Loucy (cell line): ENCODE results near the gene CHN1.

Experiments
- H2AFZ ChIP-seq: fragments of 200-600 bp; sonication (generic); 2 replicates; pipeline ENCODE4 v1.6.0; 2016; ENCODE audit warnings: antibody characterized with exemption, mild to moderate bottlenecking, low read length, moderate library complexity
- H3F3A ChIP-seq: fragments of 200-600 bp; 2 replicates; pipeline ENCODE4 v1.6.0; 2016; ENCODE audit warnings: antibody characterized with exemption, low read depth, mild to moderate bottlenecking
- H3K27me3 ChIP-seq: fragments of 200-600 bp; sonication (generic); 2 replicates; pipeline ENCODE4 v1.6.1; 2014; ENCODE audit warnings: low read length, mild to moderate bottlenecking; ENCODE audit not compliant: insufficient read depth, poor library complexity, severe bottlenecking
- H3K36me3 ChIP-seq: fragments of 200-600 bp; sonication (generic); 2 replicates; pipeline ENCODE4 v1.6.1; 2016; ENCODE audit warnings: low read length; ENCODE audit not compliant: insufficient read depth
- H3K4me1 ChIP-seq: fragments of 200-600 bp; sonication (generic); 2 replicates; pipeline ENCODE4 v1.5.1; 2014; ENCODE audit warnings: low read length, mild to moderate bottlenecking; ENCODE audit not compliant: insufficient read depth, poor library complexity, severe bottlenecking
- H3K4me2 ChIP-seq: fragments of 200-600 bp; sonication (generic); 2 replicates; pipeline ENCODE4 v1.6.0; 2014; ENCODE audit warnings: antibody characterized with exemption, low read length, low read depth, mild to moderate bottlenecking; ENCODE audit not compliant: poor library complexity, severe bottlenecking
- H3K4me3 ChIP-seq: fragments of 200-600 bp; sonication (generic); 2 replicates; pipeline ENCODE4 v1.5.1; 2014; ENCODE audit warnings: low read length, mild to moderate bottlenecking, mixed read lengths; ENCODE audit not compliant: poor library complexity, severe bottlenecking
- H3K79me2 ChIP-seq: fragments of 200-600 bp; sonication (generic); 2 replicates; pipeline ENCODE4 v1.6.1; 2014; ENCODE audit warnings: low read length; ENCODE audit not compliant: insufficient read depth
- H3K9ac ChIP-seq: fragments of 200-600 bp; sonication (generic); 2 replicates; pipeline ENCODE4 v1.6.0; 2014; ENCODE audit warnings: mild to moderate bottlenecking, low read depth, low read length, moderate library complexity; ENCODE audit not compliant: poor library complexity, severe bottlenecking
- H3K9me2 ChIP-seq: fragments of 200-600 bp; sonication (generic); replicated peaks from 2 replicates; pipeline ENCODE4 v1.6.1; 2016; ENCODE audit warnings: low read depth, low read length, mixed read lengths
- H3K9me3 ChIP-seq: fragments of 200-600 bp; sonication (generic); 2 replicates; pipeline ENCODE4 v1.6.1; 2014; ENCODE audit warnings: mild to moderate bottlenecking, antibody characterized with exemption, low read length, low read depth; ENCODE audit not compliant: insufficient read depth
- H4K20me1 ChIP-seq: fragments of 200-600 bp; sonication (generic); 2 replicates; pipeline ENCODE4 v1.6.0; 2014; ENCODE audit warnings: antibody characterized with exemption, low read length, mild to moderate bottlenecking; ENCODE audit not compliant: insufficient read depth, poor library complexity, severe bottlenecking
- EZH2phosphoT487 ChIP-seq: fragments of 200-600 bp; IDR thresholded peaks from 2 replicates; pipeline ENCODE4 v1.6.1; 2018; ENCODE audit warnings: antibody characterized with exemption, mild to moderate bottlenecking, moderate library complexity, borderline replicate concordance
- TF ChIP-seq, protein P1 (sequence below): fragments of 200-600 bp; sonication (generic); conservative IDR thresholded peaks from 2 replicates; pipeline ENCODE4 v1.5.1; 2014; ENCODE audit warnings: mild to moderate bottlenecking, antibody characterized with exemption, low read length

The CHN1 gene

DNA sequence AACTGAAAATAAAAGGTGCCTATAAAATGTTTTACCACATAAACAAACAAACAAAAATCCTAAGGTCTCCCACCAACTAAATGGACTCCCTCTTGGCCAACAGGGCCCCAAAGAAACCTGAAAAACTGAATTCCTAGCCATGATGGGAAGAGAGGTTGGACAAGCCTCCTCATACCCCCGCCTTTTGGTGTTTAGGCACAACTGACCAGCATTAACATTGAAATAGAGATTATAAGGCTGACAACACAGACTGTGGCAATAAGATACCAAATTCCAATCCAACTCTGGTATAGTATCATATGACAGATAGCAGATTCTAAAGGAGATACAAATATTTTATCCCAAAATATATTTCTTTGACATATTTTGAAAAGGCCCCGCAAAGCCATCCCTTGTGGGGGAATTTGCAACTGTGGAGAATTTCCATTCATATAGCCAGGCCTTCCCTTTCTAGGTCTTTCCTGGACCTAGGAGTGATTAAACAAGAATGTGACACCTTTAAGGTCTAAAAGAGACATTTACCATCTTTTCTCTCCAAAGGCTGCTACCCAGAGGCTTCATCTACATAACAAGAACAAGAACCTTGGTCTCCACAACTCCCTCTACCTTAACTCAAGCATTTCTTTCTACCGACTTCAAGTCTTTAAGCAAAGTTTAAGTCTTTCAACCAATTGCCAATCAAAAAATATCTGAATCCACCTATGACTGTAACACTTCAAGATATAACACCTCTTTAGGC, 80.0 kb downstream of the CHN1 start:
- H3K79me2 ChIP-seq, result no peaks in the 10 kb centered on the region

DNA sequence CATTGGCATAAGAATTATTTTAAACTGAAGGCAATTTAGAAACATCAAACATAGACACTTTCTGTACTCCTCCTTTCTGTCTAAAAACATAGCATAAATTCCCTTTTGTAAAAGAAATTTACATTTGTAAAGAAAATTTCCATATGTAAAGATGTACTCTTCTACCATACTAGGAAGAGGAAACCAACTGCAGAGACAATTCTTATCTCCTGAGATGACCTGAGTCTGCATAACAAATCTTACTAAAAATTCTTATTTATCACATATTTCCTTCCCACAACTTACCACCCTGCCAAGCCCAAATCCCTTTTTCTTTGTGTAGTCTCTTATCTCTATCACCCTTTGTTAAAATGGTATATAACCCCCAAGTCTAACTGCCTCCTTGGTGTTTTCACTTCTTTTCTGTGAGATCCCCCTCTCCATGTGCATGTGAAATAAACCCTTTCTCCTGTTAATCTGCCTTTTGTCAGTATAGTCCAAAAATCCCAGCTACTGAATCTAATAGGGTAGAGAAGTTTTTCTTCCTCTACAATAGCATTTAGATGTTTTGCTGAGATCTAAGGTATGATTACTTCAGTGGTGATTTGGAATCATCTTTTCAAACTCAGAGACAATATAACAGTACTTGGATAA, 81.0 kb downstream of the CHN1 start:
- no peaks in the 10 kb centered on the region for H3K79me2 ChIP-seq
- no peaks in the 10 kb centered on the region for H3K4me1 ChIP-seq
- H3K9ac ChIP-seq, result no peak overlapping the region
- no peak overlapping the region for H3K4me2 ChIP-seq
- no peaks in the 10 kb centered on the region for H4K20me1 ChIP-seq
- H3K9me2 ChIP-seq, result no peaks in the 10 kb centered on the region
- H3K9me3 ChIP-seq, result no peaks in the 10 kb centered on the region
- TF ChIP-seq, protein P1, sequence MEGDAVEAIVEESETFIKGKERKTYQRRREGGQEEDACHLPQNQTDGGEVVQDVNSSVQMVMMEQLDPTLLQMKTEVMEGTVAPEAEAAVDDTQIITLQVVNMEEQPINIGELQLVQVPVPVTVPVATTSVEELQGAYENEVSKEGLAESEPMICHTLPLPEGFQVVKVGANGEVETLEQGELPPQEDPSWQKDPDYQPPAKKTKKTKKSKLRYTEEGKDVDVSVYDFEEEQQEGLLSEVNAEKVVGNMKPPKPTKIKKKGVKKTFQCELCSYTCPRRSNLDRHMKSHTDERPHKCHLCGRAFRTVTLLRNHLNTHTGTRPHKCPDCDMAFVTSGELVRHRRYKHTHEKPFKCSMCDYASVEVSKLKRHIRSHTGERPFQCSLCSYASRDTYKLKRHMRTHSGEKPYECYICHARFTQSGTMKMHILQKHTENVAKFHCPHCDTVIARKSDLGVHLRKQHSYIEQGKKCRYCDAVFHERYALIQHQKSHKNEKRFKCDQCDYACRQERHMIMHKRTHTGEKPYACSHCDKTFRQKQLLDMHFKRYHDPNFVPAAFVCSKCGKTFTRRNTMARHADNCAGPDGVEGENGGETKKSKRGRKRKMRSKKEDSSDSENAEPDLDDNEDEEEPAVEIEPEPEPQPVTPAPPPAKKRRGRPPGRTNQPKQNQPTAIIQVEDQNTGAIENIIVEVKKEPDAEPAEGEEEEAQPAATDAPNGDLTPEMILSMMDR, result no peak
- TF ChIP-seq EZH2phosphoT487, result no peak
- H2AFZ ChIP-seq, result no peak overlapping the region
- no peaks in the 10 kb centered on the region for H3K27me3 ChIP-seq
- no peak overlapping the region for H3K4me3 ChIP-seq
- H3F3A ChIP-seq, result no peaks in the 10 kb centered on the region
- no peaks in the 10 kb centered on the region for H3K36me3 ChIP-seq

More for the DNA sequence above, 80.0 kb downstream of the CHN1 start:
- Histone ChIP-seq H3K4me1 (no peaks in the 10 kb centered on the region), H3K9me3 (no peaks in the 10 kb centered on the region), H2AFZ (no peak overlapping the region), H3K36me3 (no peaks in the 10 kb centered on the region), H3K9ac (no peak overlapping the region), H3K9me2 (no peaks in the 10 kb centered on the region), H3F3A (no peaks in the 10 kb centered on the region), H4K20me1 (no peaks in the 10 kb centered on the region), H3K4me3 (no peak overlapping the region), H3K27me3 (no peaks in the 10 kb centered on the region), H3K4me2 (no peak overlapping the region)
- TF ChIP-seq, protein P1, result no peak
- no peak for TF ChIP-seq EZH2phosphoT487

DNA sequence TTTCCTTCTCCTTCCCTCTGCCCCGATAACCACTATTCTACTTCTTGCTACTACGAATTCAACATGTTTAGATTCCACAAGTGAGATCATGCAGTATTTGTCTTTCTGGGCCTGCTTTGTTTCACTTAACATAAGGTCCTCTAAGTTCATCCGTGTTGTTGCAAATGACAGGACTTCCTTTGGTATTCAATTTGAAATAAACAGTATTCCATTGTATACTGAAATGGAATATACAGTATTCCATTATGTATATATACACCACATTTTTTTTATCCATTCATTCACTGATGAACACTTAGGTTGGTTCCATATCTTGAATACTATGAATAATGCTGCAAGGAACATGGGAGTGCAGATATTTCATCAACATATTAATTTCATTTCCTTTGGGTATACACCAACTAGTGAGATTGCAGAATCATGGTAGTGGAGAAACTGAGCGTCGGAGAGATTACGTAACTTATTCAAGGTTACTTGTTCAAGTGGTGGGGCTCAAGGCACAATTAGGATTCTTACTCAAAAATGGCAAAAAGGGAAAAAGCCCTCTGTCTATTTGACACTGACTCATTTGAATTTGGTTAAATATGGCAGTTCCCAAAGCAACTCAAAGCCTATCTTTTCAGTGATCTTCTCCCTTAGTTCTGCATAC, 85.1 kb downstream of the CHN1 start:
- no peak for TF ChIP-seq EZH2phosphoT487
- TF ChIP-seq, protein P1, result no peak
- no peaks in the 10 kb centered on the region for H3K79me2 ChIP-seq
- H3K4me3 ChIP-seq, result no peak overlapping the region
- no peaks in the 10 kb centered on the region for H3F3A ChIP-seq
- no peaks in the 10 kb centered on the region for H3K9me2 ChIP-seq
- H4K20me1 ChIP-seq, result no peaks in the 10 kb centered on the region
- no peaks in the 10 kb centered on the region for H3K36me3 ChIP-seq
- H3K4me2 ChIP-seq, result no peak overlapping the region
- H3K4me1 ChIP-seq, result no peaks in the 10 kb centered on the region
- no peak overlapping the region for H2AFZ ChIP-seq
- no peaks in the 10 kb centered on the region for H3K9me3 ChIP-seq
- no peaks in the 10 kb centered on the region for H3K27me3 ChIP-seq
- H3K9ac ChIP-seq, result no peak overlapping the region
